H54 (cell line): ENCODE results near the gene KSR2.

Source experiments
- DNase-seq: peaks from one replicate; pipeline ENCODE4 v3.0.0; 2011; ENCODE audit warnings: low spot score, mixed read lengths; ENCODE audit not compliant: insufficient read length
- FAIRE-seq: peaks from 3 replicates; lab custom pipeline; 2011; peaks lifted over from hg19 to GRCh38; lab: Jason Lieb, UNC
- POLR2A ChIP-seq: IDR thresholded peaks from 2 replicates; pipeline ENCODE4 v1.6.1; 2011; ENCODE audit warnings: low read depth, mild to moderate bottlenecking, low read length

Gene KSR2

DNA sequence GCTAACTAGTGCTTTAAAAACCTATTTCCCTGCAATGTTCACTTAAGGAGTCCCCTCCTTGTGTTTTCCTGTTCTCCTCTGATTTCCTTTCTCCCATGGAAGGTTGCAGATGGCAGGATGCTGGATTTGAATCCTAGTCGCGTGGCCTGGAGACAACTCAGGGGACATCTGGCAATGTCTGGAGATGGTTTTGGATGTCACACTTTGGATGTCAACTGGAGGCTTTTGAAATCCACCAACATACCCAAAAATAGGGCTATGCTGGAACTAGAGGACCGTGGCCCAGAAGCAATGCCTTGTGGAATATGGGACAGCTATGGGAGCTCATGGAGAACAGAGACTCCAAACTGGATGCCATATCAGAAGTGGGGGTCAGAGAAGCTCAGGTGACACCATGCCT lies 511.6 kb downstream of the KSR2 start:
- no peak for TF ChIP-seq POLR2A
- no peak for FAIRE-seq
- DNase-seq = no peak

DNA sequence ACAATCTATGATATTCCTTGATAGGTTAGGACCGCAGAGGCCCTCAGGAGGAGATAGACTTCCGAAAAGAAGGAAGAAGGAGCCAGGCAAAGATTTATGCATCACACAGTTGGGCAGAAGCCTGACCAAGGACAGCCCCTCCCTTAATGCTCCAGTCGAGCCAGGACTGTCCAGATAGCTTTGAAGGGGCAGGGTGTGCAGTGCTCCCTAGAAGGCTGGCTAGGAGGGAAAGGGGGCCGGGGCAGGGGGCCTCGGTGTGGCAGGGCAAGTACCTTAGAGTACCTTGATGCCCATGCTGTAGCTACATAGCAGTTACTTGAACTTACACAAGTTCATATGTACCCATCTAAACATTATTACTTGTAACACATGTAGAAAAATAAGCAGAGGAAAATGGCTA lies 512.7 kb downstream of the KSR2 start:
- no peak for FAIRE-seq
- no peak for DNase-seq
- no peak for TF ChIP-seq POLR2A

DNA sequence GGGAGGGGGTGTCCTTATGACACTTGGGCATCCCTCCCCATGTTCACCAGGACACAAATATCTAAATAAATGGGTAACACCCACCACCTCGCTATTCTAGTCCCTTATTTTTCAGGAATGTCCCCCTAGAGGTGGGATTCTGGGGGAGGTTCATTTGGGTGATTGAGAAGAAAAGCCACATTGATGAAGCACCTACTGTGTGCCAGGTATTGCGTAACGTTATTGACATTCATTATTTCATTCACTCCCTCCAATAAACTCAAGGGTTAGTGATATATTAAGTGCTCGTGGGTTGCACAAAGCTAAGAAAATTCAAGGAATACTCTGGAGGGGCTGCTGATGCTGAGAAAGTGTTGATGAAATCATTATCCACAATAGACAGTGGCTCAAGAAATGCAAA lies 514.8 kb downstream of the KSR2 start:
- no peak for DNase-seq
- TF ChIP-seq POLR2A = no peak
- no peak for FAIRE-seq

DNA sequence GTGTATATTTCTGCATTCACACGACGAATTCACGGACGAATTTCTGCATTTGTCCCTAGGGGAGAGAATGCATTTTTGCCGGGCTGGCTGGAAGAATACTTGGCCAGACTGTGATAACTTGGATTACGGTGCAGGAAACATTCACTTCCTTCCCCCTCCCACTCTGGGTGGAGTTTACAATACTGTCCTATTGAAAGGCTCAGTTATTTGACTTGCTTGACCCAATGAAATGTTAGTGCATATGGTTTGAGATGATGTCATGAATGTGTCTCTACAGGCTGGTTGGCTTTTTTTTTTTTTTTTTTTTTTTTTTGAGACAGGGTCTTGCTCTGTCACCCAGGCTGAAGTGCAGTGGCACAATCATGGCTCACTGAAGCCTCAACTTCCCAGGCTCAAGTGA lies 516.7 kb downstream of the KSR2 start:
- no peak for DNase-seq
- TF ChIP-seq POLR2A = no peak
- FAIRE-seq = no peak

DNA sequence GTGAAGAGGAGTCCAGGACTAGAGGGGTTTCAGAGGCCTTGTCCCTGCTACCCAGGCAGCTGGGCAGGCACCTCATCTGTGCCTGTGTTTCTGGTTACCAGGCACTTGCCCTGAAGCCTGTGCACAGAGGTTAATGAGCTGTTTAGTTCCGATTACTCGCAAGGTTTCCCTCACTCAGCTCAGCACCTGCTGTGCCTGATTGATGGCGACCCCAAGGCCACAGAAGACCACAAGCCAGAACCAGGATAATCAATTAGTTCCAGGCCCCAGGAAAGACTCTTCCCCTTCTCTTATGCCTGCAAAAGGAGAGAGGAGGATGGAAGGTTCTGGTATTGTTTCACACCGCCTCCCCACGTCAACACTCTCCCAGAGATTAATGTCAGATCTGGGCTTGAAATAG lies 518.6 kb downstream of the KSR2 start:
- DNase-seq (no peak), FAIRE-seq (no peak)
- no peak for TF ChIP-seq POLR2A

DNA sequence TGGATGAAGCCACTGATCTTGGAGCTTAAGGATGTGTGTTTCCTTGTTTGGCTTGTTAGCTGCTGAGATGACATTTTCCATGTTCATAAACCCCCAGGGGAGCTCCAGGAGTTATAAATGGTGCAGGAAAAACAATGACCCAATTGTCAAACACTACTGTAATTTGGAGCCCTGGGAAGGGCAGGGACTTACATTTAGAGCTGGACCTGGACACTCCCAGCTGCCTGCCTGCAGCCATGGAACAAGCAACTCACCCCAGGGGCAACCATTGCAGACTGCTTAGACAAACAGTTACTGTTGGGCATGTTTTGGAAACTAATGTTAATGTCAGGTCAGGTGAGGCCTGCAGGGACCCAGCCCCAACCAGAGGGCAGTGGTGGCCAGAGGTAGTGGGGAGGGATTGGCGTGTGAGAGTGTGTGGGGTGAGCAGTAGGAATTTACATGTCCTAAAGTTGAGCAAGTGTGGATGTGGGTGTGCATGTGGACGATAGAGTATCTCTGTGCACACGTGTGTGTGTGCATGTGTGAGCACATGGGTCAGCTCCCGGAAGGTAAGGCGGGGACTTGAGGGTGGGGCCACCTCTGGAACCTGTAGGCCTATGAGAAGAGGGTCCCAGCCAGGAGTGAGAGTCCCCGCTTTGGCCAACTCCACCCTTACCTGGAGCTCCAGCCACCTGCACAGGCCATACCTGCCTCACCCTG lies 521.0 kb downstream of the KSR2 start:
- no peak for DNase-seq
- no peak for FAIRE-seq
- TF ChIP-seq POLR2A = no peak

DNA sequence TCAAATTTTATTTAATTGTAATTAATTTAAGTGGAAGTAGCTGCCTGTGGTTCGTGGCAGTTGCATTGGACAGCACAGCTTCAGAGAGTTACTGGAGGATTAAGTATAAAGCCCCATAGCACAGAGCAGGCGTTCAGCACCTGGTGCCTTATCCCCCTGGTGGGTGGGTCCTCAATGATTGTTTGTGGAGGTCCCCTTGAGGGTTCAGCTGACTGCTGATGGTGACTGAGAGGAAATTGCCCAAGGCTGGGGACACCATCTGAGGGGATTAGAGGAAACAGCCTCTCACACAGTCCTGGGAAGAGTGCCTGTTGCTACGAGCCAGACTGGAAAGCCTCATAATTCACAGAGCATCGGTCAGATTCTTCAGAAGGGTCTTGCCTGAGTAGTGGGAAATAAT lies 524.0 kb downstream of the KSR2 start:
- no peak for TF ChIP-seq POLR2A
- FAIRE-seq = no peak
- no peak for DNase-seq

DNA sequence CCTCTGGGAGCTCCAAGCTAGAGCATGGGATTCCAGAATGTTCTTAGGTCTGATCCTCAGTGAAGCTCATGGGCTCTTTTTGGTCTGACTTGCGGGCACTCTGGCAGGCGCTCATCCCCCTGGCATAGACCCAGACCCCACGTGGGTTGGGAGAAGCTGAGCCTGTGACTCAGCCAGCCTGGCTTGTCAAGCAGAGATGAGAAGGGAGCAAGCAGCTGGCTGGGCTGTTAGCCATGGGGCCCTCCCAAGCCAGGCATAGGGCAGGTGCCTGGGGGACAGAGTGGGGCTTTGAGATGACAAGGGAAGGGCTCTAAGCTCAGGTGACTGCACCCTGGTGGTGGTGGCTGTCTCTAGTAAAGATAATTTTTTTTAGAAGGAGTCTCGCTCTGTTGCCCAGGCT lies 527.0 kb downstream of the KSR2 start:
- FAIRE-seq (no peak), DNase-seq (no peak)
- TF ChIP-seq POLR2A = no peak

DNA sequence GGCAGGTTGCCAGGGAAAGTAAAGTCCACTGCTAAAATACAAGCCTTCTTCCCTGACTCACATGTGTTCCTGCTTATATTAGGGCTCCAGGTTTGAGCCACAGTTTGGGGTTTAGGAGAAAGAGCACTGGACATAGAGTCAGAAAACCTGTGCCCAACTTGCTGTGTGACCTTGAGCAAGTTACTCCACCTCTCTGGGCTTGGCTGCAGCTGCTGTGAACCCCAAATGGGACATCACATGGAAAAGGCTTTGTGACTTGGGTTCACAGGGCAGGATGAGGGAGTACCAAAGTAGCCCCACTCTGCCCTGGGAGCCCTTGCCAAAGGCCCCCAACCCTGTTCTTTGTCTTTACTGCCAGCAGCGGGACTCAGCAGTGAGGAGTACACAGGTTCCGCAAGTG lies 528.4 kb downstream of the KSR2 start:
- TF ChIP-seq POLR2A = no peak
- FAIRE-seq (no peak), DNase-seq (no peak)

DNA sequence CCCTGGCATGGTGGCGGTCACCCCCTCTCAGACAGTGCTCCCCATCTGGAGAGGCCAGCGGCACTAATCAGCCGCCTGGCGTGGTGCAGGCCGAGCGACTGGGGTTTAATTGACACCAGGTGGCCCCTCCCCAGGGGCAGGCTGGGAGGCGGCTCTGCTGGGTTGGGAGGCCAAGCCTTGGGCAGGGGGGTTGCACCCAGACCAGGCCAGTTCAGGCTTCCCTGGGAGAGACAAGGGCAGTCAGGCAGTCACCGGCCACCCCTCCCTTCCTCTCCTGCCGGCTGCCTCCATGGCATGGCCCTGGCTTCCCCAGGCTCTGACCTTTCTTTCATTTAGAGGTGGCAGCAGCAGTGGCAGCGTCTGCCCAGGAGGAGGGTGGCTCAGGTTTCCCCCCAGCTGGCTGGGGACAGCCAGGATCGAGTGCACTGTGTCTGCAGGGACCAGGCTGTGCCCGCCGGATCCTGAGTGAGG lies 529.2 kb downstream of the KSR2 start:
- DNase-seq (no peak), FAIRE-seq (no peak)
- TF ChIP-seq POLR2A = no peak

DNA sequence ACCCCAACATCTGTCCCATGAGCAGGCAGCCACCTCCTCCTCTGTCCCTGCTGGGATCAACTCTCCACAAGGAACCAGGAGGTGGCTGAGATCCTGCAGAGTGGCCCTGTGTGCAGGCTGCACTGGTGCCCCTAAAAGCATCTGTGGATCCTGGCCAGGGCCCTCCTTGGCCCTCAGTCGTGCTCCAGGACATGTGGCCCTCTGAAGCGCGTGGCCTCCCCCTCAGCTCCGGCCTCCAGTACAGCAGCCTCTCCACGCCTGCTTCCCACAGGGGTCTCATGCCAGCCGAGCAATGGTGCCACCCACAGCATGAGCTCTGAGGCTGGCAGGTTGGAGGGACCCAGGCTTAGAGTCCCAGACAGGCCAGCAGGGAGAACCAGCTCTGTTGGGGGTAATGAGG lies 530.0 kb downstream of the KSR2 start:
- no peak for FAIRE-seq
- no peak for DNase-seq
- no peak for TF ChIP-seq POLR2A

DNA sequence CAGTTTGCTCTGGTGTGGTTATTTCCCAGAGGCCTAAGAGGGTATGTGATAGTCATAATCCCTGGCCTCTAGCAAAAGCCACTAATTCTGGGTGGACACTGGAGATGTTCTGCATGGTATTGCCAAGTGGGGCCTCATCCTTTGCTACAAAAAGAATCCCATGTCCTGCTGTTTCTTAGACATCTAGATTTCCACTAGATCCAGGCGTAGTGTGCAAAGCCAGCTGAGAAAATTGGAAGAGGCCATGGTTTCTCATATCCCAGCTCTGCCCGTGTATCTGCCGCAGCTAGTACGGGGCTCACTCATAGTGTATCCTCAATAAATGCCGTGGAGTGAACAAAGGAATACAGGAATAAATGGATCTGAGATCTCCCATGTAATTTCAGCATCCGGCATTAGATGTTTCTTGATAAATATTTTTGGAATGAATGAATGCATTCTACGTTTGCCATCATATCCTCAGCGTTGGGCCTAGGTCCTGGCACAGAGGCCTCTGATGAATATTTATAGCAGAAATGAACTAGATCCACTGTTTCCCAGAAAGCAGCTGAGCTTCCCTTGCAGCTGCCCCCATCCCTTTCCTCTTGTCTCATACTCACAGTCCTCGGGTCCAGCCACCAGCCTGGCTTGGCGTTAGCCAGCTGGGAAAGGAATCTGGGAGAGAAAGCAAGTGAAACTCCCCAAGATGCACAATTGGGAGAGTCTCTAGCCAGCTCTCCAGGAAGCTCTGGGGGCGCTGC lies 531.1 kb downstream of the KSR2 start:
- FAIRE-seq (no peak), DNase-seq (no peak)
- TF ChIP-seq POLR2A = no peak

DNA sequence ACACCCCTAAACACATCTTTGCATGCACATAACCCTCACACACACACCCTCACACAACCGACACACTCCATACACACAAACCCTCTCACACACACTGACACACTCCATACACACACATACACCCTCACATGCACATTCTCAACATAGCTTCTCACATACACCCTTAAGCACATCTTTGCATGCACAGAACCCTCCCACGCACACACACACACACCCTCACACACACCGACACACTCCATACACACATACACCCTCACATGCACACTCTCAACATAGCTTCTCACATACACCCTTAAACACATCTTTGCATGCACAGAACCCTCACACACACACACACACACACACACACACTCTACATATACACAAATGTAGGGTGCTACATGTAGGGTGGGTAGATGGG lies 534.9 kb downstream of the KSR2 start:
- no peak for TF ChIP-seq POLR2A
- FAIRE-seq (no peak), DNase-seq (no peak)

DNA sequence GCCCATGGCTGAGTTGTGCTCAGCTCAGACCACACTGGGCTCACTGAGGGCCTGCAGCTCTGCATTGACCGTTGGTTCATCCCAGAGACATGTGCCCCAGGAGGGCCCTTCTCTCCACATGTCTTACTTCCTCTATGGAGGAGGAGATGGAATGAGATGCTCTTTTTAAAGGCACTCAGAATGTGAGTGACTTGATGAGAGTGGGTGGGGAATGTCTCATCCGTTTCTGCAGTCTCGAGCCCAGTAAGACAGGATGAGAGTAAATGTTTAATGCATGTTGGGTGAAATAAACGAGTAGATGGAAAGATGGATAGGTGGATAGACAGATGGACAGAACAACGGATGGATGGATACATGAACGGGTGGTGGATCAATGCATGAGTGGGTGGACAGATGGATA lies 538.5 kb downstream of the KSR2 start:
- FAIRE-seq (no peak), DNase-seq (no peak)
- no peak for TF ChIP-seq POLR2A

DNA sequence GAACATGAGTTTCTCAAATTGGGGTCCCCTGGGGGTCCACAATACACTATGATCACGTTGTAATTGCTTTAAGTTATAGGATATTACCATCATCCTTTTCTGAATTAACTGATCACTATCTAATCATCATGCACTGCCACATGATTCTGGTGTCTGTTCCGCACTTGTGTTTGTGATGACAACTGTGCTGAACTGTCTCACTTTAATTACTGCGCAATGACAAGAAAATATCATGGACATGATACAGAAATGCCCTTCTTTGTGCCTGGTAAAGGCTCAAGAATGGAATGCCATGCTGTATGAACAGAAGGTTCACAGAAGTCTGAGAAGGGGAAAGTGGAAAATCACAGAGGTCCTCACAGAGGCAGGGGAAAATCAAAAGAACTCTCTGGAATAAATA lies 541.6 kb downstream of the KSR2 start:
- DNase-seq (no peak), FAIRE-seq (no peak)
- TF ChIP-seq POLR2A = no peak

DNA sequence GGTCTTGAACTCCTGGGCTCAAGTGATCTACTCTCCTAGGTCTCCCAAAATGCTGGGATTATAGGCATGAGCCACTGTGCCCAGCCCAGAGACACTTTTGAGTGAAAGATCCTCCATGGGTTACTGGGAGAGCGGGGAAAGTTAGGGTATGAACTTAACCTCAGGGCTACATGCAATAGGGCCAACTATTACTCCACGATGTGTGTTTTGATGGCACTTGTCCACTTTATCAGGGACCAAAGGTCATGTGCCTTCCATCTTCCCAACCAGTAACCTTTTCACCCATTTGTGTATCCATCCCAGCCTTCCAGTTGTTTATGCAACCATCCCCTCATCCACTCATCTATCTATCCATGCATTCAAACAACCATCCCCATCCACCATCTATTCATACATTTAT lies 546.8 kb downstream of the KSR2 start:
- TF ChIP-seq POLR2A = no peak
- DNase-seq (no peak), FAIRE-seq (no peak)
